Stimulated activated CD8-positive, alpha-beta memory T cell treated with anti-CD3 and anti-CD28 coated beads, Interleukin-2, amount 100 ng/mL, for 1 hour (primary cell): ENCODE results near the gene IREB2.

Experiments
- DNase-seq, 2 donors: peaks; one replicate each; pipeline ENCODE4 v3.0.0-alpha.2; 2020; ENCODE audit warnings: low read depth in 2 of 2

Gene IREB2

GRCh38 chr15:78550815-78551214 is 112.8 kb downstream of the IREB2 start:
- DNase-seq: no peak
